Activated T-helper 1 cell treated with Interleukin-2 at 50 U/mL for 16 hours (primary cell): Measurements from ENCODE around the gene MAD2L1BP.
A peak's percentile ranks its signal among the peaks of the same experiment; 100 is the strongest.
"Not testable (repeated sequence)": the region's sequence is repeated elsewhere in the genome, so short reads cannot be mapped to it uniquely, and the experiment has no call there.

Source experiments
- DNase-seq: peaks from one replicate; pipeline ENCODE4 v3.0.0-alpha.2; 2020; ENCODE audit warnings: low read depth

The MAD2L1BP gene

GRCh38 chr6:43627008-43627825, 8.4 kb upstream of the MAD2L1BP start:
- DNase-seq = no peak

GRCh38 chr6:43628393-43629103, 7.1 kb upstream of the MAD2L1BP start:
- peak; percentile 31 for DNase-seq

- DNase-seq = peak; percentile 91
Observed at GRCh38 chr6:43629104-43629504, 6.5 kb upstream of the MAD2L1BP start, which contains the start of gene GTPBP2. GTPBP2 (minus strand) TSS chr6:43629264; CDS start chr6:43629162, 102 bp downstream.

- DNase-seq = peak; percentile 70
Observed at GRCh38 chr6:43629505-43630300, 5.9 kb upstream of the MAD2L1BP start.

- DNase-seq = no peak
Observed at GRCh38 chr6:43630980-43631619, 4.5 kb upstream of the MAD2L1BP start.

- not testable (repeated sequence) for DNase-seq
Observed at GRCh38 chr6:43633002-43633401, 2.6 kb upstream of the MAD2L1BP start.

- DNase-seq = no peak
Observed at GRCh38 chr6:43634702-43635303, 837 bp upstream of the MAD2L1BP start.

- no peak for DNase-seq
Observed at GRCh38 chr6:43636308-43636659, 644 bp downstream of the MAD2L1BP start.

GRCh38 chr6:43639984-43640800, 4.6 kb downstream of the MAD2L1BP start:
- no peak for DNase-seq

- DNase-seq = peak; percentile 33
Observed at GRCh38 chr6:43644940-43645612, 9.4 kb downstream of the MAD2L1BP start, which contains the start of gene RSPH9. RSPH9 (plus strand) TSS chr6:43645036; CDS start chr6:43645099, 63 bp downstream.

GRCh38 chr6:43645613-43645964, 9.9 kb downstream of the MAD2L1BP start:
- no peak for DNase-seq

- DNase-seq = no peak
Observed at GRCh38 chr6:43647613-43648012, 12.0 kb downstream of the MAD2L1BP start.

GRCh38 chr6:43648248-43648647, 12.6 kb downstream of the MAD2L1BP start:
- DNase-seq = no peak

- not testable (repeated sequence) for DNase-seq
Observed at GRCh38 chr6:43652822-43653221, 17.2 kb downstream of the MAD2L1BP start.

GRCh38 chr6:43657221-43657802, 21.7 kb downstream of the MAD2L1BP start:
- DNase-seq = no peak

- DNase-seq = no peak
Observed at GRCh38 chr6:43658161-43658560, 22.5 kb downstream of the MAD2L1BP start.

- not testable (repeated sequence) for DNase-seq
Observed at GRCh38 chr6:43662948-43663347, 27.3 kb downstream of the MAD2L1BP start.

- no peak for DNase-seq
Observed at GRCh38 chr6:43665376-43665775, 29.7 kb downstream of the MAD2L1BP start.

GRCh38 chr6:43666196-43666920, 30.7 kb downstream of the MAD2L1BP start:
- DNase-seq = no peak
